Naive thymus-derived CD4-positive, alpha-beta T cell (primary cell): ENCODE measurements around the gene FERMT1. TPM values are rescaled to one million over a fixed set of nuclear protein-coding genes. Genes with fewer than 3 reads are reported as not detected.

ENCODE experiments used
- ATAC-seq: fragments of 150-1000 bp; cut with Tn5 transposase; 2 replicates; pipeline ENCODE4 v1.10.0; 2021; ENCODE audit warnings: mild to moderate bottlenecking, moderate library complexity
- CTCF ChIA-PET: fragments of 350-600 bp; sonication (Branson Sonifier 250); formaldehyde crosslinking; loops from one replicate; lab custom pipeline; 2021; ENCODE audit warnings: antibody characterized with exemption; lab: Charles Lee
- POLR2A ChIA-PET: fragments of 350-600 bp; sonication (Branson Sonifier 250); formaldehyde crosslinking; loops from one replicate; lab custom pipeline; 2021; ENCODE audit warnings: antibody characterized with exemption, inconsistent platforms; lab: Charles Lee
- DNase-seq, 9 donors: peaks; one replicate each; pipeline versions ENCODE4 v3.0.0 to v3.0.0-alpha.2; 2020 to 2022; ENCODE audit warnings: mixed read lengths in 1 of 9
- H3K27ac ChIP-seq: one replicate; pipeline ENCODE4 v1.7.0; 2013; ENCODE audit warnings: mild to moderate bottlenecking, low read depth, low read length, moderate library complexity
- H3K27me3 ChIP-seq, 2 donors: one replicate each; pipeline ENCODE4 v1.7.0; 2013; ENCODE audit warnings: low read length in 2 of 2, mild to moderate bottlenecking in 2 of 2, moderate library complexity in 2 of 2; ENCODE audit not compliant: control insufficient read depth in 2 of 2, insufficient read depth in 2 of 2
- H3K36me3 ChIP-seq, 3 experiments: 1 replicate in 2 of 3; 2 replicates in 1 of 3; pipeline ENCODE4 v1.7.0; 2013; ENCODE audit warnings: low read length in 3 of 3, mild to moderate bottlenecking in 3 of 3, moderate library complexity in 1 of 3; ENCODE audit not compliant: insufficient read depth in 3 of 3, control insufficient read depth in 2 of 3
- H3K4me1 ChIP-seq, 2 donors: one replicate each; pipeline ENCODE4 v1.7.0; 2013; ENCODE audit warnings: low read length in 2 of 2, mild to moderate bottlenecking in 2 of 2, moderate library complexity in 1 of 2; ENCODE audit not compliant: control insufficient read depth in 2 of 2, insufficient read depth in 2 of 2
- H3K4me3 ChIP-seq: 2 replicates; pipeline ENCODE4 v1.7.0; 2013; ENCODE audit warnings: mild to moderate bottlenecking, low read length
- H3K9me3 ChIP-seq, 3 experiments: 1 replicate in 2 of 3; 2 replicates in 1 of 3; pipeline ENCODE4 v1.7.0; 2013; ENCODE audit warnings: low read length in 3 of 3; ENCODE audit not compliant: control insufficient read depth in 2 of 3
- H3K27ac Mint-ChIP-seq, 9 donors: one replicate each; pipeline ENCODE4 v1.8.0; 2020 to 2022; ENCODE audit warnings: mixed read lengths in 9 of 9, mild to moderate bottlenecking in 8 of 9, moderate library complexity in 5 of 9, inconsistent platforms in 2 of 9
- H3K27me3 Mint-ChIP-seq, 5 donors: one replicate each; pipeline ENCODE4 v1.8.0; 2021 to 2022; ENCODE audit warnings: mixed read lengths in 5 of 5, mild to moderate bottlenecking in 1 of 5
- H3K36me3 Mint-ChIP-seq, 5 donors: one replicate each; pipeline ENCODE4 v1.8.0; 2020 to 2022; ENCODE audit warnings: mixed read lengths in 5 of 5, mild to moderate bottlenecking in 3 of 5, inconsistent platforms in 1 of 5
- H3K4me1 Mint-ChIP-seq, 7 donors: one replicate each; pipeline ENCODE4 v1.8.0; 2020 to 2022; ENCODE audit warnings: mixed read lengths in 7 of 7, mild to moderate bottlenecking in 3 of 7, inconsistent platforms in 1 of 7
- H3K4me3 Mint-ChIP-seq, 10 donors: one replicate each; pipeline ENCODE4 v1.8.0; 2020 to 2022; ENCODE audit warnings: mild to moderate bottlenecking in 10 of 10, mixed read lengths in 10 of 10, moderate library complexity in 6 of 10, inconsistent platforms in 2 of 10
- H3K9me3 Mint-ChIP-seq, 11 donors: one replicate each; pipeline ENCODE4 v1.8.0; 2020 to 2022; ENCODE audit warnings: mixed read lengths in 11 of 11, mild to moderate bottlenecking in 4 of 11, inconsistent platforms in 1 of 11, moderate library complexity in 1 of 11
- intact Hi-C, 2 donors: fragments of 100-400 bp; cut with micrococcal nuclease; formaldehyde crosslinking; loops; one replicate each; pipeline ENCODE4 v1.15.1; 2023
- polyA plus RNA-seq, 2 donors: library from polyadenylated mRNA; unstranded; fragments of 300-500 nt; fragmentation: Illumina TruSeq; gene quantifications; one replicate each; pipeline ENCODE4 v1.2.3, GENCODE V29; 2021
- total RNA-seq, 6 experiments: library from RNA in 5 of 6; stranded (reverse) in 5 of 6; gene quantifications; 1 replicate in 5 of 6; 2 replicates in 1 of 6; pipeline ENCODE4 v1.2.3 and lab custom pipeline; 2021 to 2026

The FERMT1 gene
- total and polyA plus RNA-seq, 7 experiments from 2014 or later, result 0.17 TPM; not detected in 6

DNA sequence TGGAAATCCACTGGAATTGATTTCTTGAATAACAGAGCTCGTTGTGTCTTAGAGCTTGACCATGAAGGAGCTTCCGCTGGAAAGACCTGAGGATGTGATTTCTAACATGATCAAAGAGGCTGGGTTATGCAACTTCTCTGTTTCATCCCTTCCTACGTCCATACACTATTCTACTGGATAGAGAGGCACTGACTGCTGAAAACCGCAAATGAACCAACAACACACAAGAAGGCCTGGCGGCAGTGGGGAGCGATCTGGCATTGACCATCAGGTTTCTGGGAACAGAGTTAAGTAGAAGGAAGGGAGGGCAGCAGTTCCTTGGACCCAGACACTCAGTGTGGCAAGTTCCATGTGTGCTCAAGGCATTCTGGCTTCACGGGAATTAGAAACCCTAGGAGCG is 82.3 kb downstream of the FERMT1 start:
- Mint-ChIP-seq H3K9me3 (peaks cover 0 to 3% (median 0%) of the 10 kb centered on the region in 11 donors), H3K27ac (no peak overlapping the region), H3K4me1 (no peaks in the 10 kb centered on the region), H3K36me3 (peaks cover 0 to 48% (median 21%) of the 10 kb centered on the region in 5 donors), H3K27me3 (no peaks in the 10 kb centered on the region), H3K4me3 (no peak overlapping the region)
- CTCF ChIA-PET, result no interaction called here
- Histone ChIP-seq H3K27ac (no peak overlapping the region), H3K27me3 (no peaks in the 10 kb centered on the region), H3K36me3 (peaks cover 9 to 52% (median 16%) of the 10 kb centered on the region in 3 experiments), H3K9me3 (no peaks in the 10 kb centered on the region), H3K4me3 (no peak overlapping the region), H3K4me1 (no peaks in the 10 kb centered on the region)
- intact Hi-C loops, result no loop called here
- POLR2A ChIA-PET, result no interaction called here
- no peak for DNase-seq
- ATAC-seq, result no peak

DNA sequence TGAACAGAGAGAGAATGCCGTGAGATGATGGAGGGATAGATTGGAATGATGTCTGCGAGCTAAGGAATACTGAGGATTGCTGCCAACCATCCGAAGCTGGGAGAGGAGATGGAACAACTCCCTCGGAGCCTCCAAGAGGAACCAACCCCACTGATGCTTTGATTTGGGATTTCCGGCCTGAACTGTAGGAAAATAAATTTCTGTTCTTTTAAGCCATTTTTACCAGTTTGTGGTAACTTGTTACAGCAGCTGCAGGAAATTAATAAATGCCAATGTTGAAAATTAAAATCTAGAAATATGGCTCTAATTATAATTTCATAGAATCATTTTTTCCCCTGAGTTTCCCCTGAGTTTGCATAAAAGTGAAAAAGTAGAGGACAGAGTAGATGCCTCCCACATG is 83.1 kb downstream of the FERMT1 start:
- peaks cover 9 to 54% (median 16%) of the 10 kb centered on the region in 3 experiments for H3K36me3 ChIP-seq
- H3K27me3 ChIP-seq, result no peaks in the 10 kb centered on the region
- no peak overlapping the region for H3K27ac ChIP-seq
- Mint-ChIP-seq H3K27ac (peak overlapping the region in 1 of 9 donors; percentile 32), H3K4me1 (peaks cover under 1 to 1% (median under 1%) of the 10 kb centered on the region in 7 donors), H3K27me3 (no peaks in the 10 kb centered on the region), H3K36me3 (peaks cover under 1 to 49% (median 22%) of the 10 kb centered on the region in 5 donors), H3K4me3 (no peak overlapping the region), H3K9me3 (peaks cover 0 to 3% (median 0%) of the 10 kb centered on the region in 11 donors)
- H3K4me3 ChIP-seq, result no peak overlapping the region
- intact Hi-C loops, result no loop called here
- ChIA-PET POLR2A (no interaction called here), CTCF (no interaction called here)
- DNase-seq, result no peak
- H3K9me3 ChIP-seq, result no peaks in the 10 kb centered on the region
- no peaks in the 10 kb centered on the region for H3K4me1 ChIP-seq
- no peak for ATAC-seq

DNA sequence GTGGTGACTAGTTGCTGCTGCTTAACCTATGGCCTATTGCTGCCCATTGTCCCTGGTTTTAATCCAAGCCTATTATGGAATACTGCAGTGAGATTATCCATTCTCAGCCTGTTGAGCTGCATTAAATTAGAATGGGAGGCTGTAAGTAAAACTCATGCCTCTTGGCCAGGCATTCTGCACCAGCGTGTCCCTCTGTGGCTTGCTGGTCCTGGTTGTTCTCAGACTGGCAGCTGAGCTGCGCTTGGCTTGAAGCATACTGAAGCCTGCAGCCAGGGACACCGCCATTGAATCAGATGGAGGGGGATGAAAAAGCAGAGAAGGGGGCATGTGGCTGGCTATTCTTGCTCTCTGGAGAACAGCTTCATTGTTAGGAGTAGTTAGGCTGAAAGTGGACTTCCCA is 84.6 kb downstream of the FERMT1 start:
- H3K36me3 ChIP-seq, result peaks cover 9 to 64% (median 16%) of the 10 kb centered on the region in 3 experiments

DNA sequence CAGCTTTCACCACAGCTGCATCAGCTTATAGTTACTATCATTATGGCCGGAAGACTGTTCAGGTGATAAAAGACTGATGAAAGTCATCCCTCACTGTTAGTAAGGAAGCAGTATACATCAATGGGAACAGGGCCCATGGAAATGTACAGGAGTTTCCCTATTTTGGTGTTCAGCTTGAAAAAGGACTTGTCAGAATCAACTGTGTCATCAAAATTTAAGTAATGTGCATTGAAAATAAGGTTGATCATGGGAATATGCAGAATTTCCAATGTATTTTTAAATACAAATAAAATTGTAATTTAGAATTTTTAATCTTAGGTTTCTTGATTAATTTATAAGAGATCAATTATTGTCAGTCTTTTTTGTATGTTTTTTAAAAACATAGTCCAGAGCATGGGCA is 85.7 kb downstream of the FERMT1 start:
- POLR2A ChIA-PET, result no interaction called here
- no peaks in the 10 kb centered on the region for H3K4me1 ChIP-seq
- Mint-ChIP-seq H3K4me3 (no peak overlapping the region), H3K36me3 (peaks cover 5 to 62% (median 28%) of the 10 kb centered on the region in 5 donors), H3K9me3 (peaks cover 0 to under 1% (median 0%) of the 10 kb centered on the region in 11 donors), H3K27me3 (no peaks in the 10 kb centered on the region), H3K27ac (no peak overlapping the region), H3K4me1 (peaks cover 4 to 15% (median 6%) of the 10 kb centered on the region in 7 donors)
- DNase-seq, result no peak
- CTCF ChIA-PET, result no interaction called here
- no peaks in the 10 kb centered on the region for H3K27me3 ChIP-seq
- ATAC-seq, result no peak
- H3K4me3 ChIP-seq, result no peak overlapping the region
- H3K36me3 ChIP-seq, result peaks cover 9 to 62% (median 16%) of the 10 kb centered on the region in 3 experiments
- intact Hi-C loops, result no loop called here
- no peaks in the 10 kb centered on the region for H3K9me3 ChIP-seq
- no peak overlapping the region for H3K27ac ChIP-seq

More for the DNA sequence above, 84.6 kb downstream of the FERMT1 start:
- DNase-seq, result no peak
- intact Hi-C loops, result no loop called here
- Histone ChIP-seq H3K4me1 (no peaks in the 10 kb centered on the region), H3K4me3 (no peak overlapping the region), H3K27me3 (no peaks in the 10 kb centered on the region), H3K27ac (no peak overlapping the region), H3K9me3 (no peaks in the 10 kb centered on the region)
- ChIA-PET POLR2A (no interaction called here), CTCF (no interaction called here)
- peaks cover 4 to 14% (median 6%) of the 10 kb centered on the region in 7 donors for H3K4me1 Mint-ChIP-seq
- H3K36me3 Mint-ChIP-seq, result peaks cover 5 to 61% (median 27%) of the 10 kb centered on the region in 5 donors
- peaks cover 0 to 3% (median 0%) of the 10 kb centered on the region in 11 donors for H3K9me3 Mint-ChIP-seq
- H3K27ac Mint-ChIP-seq, result no peak overlapping the region
- ATAC-seq, result no peak
- H3K4me3 Mint-ChIP-seq, result no peak overlapping the region
- H3K27me3 Mint-ChIP-seq, result no peaks in the 10 kb centered on the region

DNA sequence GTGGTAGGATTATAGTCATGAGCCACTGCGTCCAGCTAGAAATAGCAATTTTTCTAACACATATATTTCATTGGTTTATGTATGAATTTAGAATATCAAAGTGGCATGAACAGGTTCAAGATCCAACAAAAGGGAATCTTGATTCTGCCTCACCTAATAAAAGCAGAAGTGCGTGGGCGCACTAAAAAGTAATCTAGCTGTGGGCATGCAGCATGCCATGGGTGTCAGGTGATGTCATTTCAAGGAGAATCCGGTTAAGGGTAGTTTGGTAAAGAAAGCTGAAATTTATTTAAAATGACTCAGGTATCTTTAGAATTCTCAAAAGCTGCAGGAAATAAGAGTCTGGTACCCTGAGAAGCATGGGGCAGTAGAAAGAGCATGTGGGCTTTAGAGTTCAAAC is 86.6 kb downstream of the FERMT1 start:
- Histone ChIP-seq H3K4me3 (no peak overlapping the region), H3K4me1 (no peaks in the 10 kb centered on the region), H3K27ac (no peak overlapping the region), H3K9me3 (no peaks in the 10 kb centered on the region), H3K36me3 (peaks cover 9 to 53% (median 16%) of the 10 kb centered on the region in 3 experiments), H3K27me3 (no peaks in the 10 kb centered on the region)
- Mint-ChIP-seq H3K36me3 (peaks cover 5 to 56% (median 26%) of the 10 kb centered on the region in 5 donors), H3K27me3 (no peaks in the 10 kb centered on the region), H3K9me3 (no peaks in the 10 kb centered on the region), H3K4me1 (peaks cover 5 to 18% (median 9%) of the 10 kb centered on the region in 7 donors), H3K4me3 (no peak overlapping the region), H3K27ac (no peak overlapping the region)
- no peak for ATAC-seq
- CTCF ChIA-PET, result no interaction called here
- POLR2A ChIA-PET, result no interaction called here
- no peak for DNase-seq
- intact Hi-C loops, result no loop called here

DNA sequence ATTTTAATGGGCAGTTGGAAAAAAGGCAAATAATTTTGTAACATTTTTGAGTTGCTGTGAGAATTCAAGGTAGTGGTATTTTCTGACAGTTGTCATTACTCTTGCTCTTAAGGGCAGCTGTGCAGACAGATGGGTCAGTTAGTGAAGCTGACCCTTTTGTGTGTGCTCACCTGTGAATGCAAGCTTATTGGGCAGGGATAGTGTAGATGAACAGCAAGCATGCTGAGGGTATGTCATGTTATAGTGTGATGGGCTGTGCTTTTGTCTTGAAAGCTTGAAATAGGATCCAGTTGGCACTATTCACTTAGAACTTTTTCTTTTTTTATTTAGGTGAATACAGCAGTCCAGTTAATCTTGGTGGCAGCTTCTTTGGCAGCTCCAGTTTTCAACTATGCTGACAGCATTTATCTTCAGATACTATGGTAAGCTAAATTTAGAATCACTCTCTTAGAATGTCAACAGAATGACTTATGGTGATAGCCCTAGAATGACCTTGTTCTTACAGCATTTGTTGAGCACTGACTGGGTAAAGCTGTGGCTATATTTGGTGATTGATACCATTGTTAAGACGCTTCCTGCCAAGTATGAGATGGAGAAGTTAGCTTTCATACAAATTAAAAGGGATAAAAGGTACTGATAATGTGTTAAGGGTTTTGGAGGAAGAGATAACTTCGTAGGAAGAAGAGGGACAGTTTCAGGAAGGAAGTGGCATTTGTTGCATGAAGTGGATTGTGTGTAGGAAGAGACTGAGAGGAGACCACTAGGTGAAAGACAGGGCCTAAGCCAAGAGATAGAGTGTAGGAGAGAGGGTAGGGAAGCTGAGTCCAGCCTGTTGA is 88.5 kb downstream of the FERMT1 start:
- H3K4me3 Mint-ChIP-seq, result no peak overlapping the region
- H3K27ac Mint-ChIP-seq, result peak overlapping the region in 7 of 9 donors; percentile 4 to 81 (median 19)
- Histone ChIP-seq H3K4me1 (peaks cover 0 to 13% of the 10 kb centered on the region in 2 donors), H3K4me3 (no peak overlapping the region), H3K9me3 (no peaks in the 10 kb centered on the region), H3K27ac (no peak overlapping the region), H3K36me3 (peaks cover 9 to 38% (median 10%) of the 10 kb centered on the region in 3 experiments), H3K27me3 (no peaks in the 10 kb centered on the region)
- ATAC-seq (no peak), DNase-seq (no peak)
- H3K9me3 Mint-ChIP-seq, result no peaks in the 10 kb centered on the region
- H3K36me3 Mint-ChIP-seq, result peaks cover 5 to 39% (median 15%) of the 10 kb centered on the region in 5 donors
- intact Hi-C loops, result no loop called here
- H3K27me3 Mint-ChIP-seq, result no peaks in the 10 kb centered on the region
- ChIA-PET CTCF (interaction anchor here (0.6 kb wide), 1 partner anchor 107 kb away, joined by 4 read pairs; no protein-coding TSS in a partner anchor), POLR2A (no interaction called here)
- H3K4me1 Mint-ChIP-seq, result peaks cover 11 to 33% (median 24%) of the 10 kb centered on the region in 7 donors
